Measurements from ENCODE around the gene NPVF. TPM values are rescaled to one million over a fixed set of nuclear protein-coding genes. Genes with fewer than 3 reads are reported as not detected.

NPVF gene
- total RNA-seq, 4 donors from 2014 or later: not detected

DNA sequence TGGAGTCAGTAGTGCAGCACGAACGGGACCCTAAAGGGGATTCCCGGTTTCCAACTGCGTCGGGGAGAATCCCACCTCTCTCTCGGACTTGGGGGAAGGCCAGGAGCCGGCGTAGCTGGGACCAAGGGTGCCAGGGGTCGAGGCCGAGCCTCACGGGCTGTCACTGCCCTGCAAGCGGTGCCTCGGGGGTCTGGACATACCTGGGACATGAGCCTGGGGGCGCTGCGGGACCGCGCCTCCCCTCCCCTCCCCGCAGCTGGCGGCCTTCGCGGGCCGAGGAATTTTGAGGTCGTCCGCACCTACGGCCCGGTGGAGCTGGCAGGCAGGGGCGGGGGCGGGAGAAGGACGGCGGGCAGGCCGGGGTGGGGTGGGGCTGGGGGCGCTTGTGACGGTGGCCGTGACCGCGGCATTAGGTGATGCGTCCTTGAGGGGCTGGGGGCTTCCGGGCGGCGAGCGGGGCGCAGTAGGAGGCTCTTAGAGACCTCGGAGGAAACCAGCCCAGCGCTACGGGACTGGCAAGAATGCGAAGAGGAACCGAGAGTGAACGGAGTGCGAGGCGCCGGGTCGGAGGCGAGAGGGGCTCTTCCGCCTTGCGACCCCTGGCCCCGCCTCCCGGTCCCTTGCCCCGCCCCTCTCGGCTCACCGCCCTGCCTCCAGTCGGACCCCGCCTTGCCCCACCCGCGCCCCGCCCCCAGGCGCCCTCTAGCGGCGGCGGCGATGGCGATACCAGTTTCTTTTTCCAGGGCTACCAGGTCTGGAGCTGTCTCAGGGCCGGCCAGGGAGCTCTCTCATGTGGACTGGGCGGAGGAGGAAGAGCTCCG is 48.3 kb downstream of the NPVF start:
- Histone ChIP-seq H3K27ac (peak overlapping the region; percentile 69 to 87 (median 74)), H3K36me3 (no peaks in the 10 kb centered on the region), H3K9me3 (no peaks in the 10 kb centered on the region), H3K4me3 (peak overlapping the region; percentile 71 to 98 (median 82)), H3K27me3 (no peaks in the 10 kb centered on the region), H3K4me1 (peaks cover 6 to 7% of the 10 kb centered on the region in 2 donors)
- TF ChIP-seq, protein P1, sequence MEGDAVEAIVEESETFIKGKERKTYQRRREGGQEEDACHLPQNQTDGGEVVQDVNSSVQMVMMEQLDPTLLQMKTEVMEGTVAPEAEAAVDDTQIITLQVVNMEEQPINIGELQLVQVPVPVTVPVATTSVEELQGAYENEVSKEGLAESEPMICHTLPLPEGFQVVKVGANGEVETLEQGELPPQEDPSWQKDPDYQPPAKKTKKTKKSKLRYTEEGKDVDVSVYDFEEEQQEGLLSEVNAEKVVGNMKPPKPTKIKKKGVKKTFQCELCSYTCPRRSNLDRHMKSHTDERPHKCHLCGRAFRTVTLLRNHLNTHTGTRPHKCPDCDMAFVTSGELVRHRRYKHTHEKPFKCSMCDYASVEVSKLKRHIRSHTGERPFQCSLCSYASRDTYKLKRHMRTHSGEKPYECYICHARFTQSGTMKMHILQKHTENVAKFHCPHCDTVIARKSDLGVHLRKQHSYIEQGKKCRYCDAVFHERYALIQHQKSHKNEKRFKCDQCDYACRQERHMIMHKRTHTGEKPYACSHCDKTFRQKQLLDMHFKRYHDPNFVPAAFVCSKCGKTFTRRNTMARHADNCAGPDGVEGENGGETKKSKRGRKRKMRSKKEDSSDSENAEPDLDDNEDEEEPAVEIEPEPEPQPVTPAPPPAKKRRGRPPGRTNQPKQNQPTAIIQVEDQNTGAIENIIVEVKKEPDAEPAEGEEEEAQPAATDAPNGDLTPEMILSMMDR (IDR thresholded peaks at IDR 0.05 in 4 of 5, conservative IDR thresholded peaks at IDR 0.05 in 1 of 5): peak; percentile 44 to 91 (median 64)
- TF ChIP-seq POLR2A (IDR thresholded peaks at IDR 0.05): peak in 1 of 2 donors; percentile 40
- in situ Hi-C loops (cut with MboI; ENCODE audit: low sequenced_read_pairs in 4 of 4): no loop called here
- peak; percentile 95 to 99 for ATAC-seq
- DNase-seq: peak; percentile 70 to 83
- intact Hi-C loops (cut with DNase I; ENCODE audit: low total_unique reads): no loop called here

DNA sequence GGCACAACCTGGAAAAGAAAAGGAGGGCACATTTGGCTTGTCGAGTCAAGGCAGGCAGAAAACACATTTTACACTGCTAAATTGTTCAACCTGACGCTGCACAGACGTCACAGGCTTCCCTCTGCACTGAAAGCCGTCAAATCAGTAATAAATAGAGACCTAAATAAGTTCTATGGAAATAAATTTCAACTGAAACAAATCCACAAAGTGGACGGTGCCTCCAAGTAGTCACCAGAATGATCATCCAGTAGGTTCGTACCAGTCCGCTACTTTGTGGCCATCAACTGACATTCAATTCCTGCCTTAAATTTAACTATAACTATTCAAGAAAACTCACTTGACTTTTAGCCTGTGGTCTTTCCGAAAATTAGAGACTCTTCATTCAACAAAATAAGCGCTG is 49.0 kb downstream of the NPVF start:
- Histone ChIP-seq H3K27me3 (no peaks in the 10 kb centered on the region), H3K4me3 (peak overlapping the region; percentile 71 to 98 (median 82)), H3K36me3 (no peaks in the 10 kb centered on the region), H3K9me3 (no peaks in the 10 kb centered on the region), H3K4me1 (peaks cover 6 to 7% of the 10 kb centered on the region in 2 donors), H3K27ac (peak overlapping the region; percentile 69 to 87 (median 74))
- intact Hi-C loops (cut with DNase I; ENCODE audit: low total_unique reads) (no loop called here), in situ Hi-C loops (cut with MboI; ENCODE audit: low sequenced_read_pairs in 4 of 4) (no loop called here)
- ATAC-seq: no peak
- TF ChIP-seq, protein P1 (IDR thresholded peaks at IDR 0.05 in 4 of 5, conservative IDR thresholded peaks at IDR 0.05 in 1 of 5): no peak
- no peak for TF ChIP-seq POLR2A (IDR thresholded peaks at IDR 0.05)
- no peak for DNase-seq

Other genes starting within 250 kb of the NPVF start
- gene OSBPL3, start 248.3 kb downstream of the NPVF start, total RNA-seq: 1 to 10 TPM; 3.1 to 7.0 (median 5.3) TPM
- gene CYCS, start 103.2 kb downstream of the NPVF start, total RNA-seq: 100 to 1,000 TPM in 2 of 4 donors, 10 to 100 TPM in 2; 97.9 to 186 (median 109) TPM

Measured in gastrocnemius medialis (tissue), 4 donors.